ENCODE data around the gene SNX30. TPM values are rescaled to one million over a fixed set of nuclear protein-coding genes. Genes with fewer than 3 reads are reported as not detected.

SNX30 gene
- total RNA-seq, 2 experiments from 2014 or later = 3.8 to 3.9 TPM

DNA sequence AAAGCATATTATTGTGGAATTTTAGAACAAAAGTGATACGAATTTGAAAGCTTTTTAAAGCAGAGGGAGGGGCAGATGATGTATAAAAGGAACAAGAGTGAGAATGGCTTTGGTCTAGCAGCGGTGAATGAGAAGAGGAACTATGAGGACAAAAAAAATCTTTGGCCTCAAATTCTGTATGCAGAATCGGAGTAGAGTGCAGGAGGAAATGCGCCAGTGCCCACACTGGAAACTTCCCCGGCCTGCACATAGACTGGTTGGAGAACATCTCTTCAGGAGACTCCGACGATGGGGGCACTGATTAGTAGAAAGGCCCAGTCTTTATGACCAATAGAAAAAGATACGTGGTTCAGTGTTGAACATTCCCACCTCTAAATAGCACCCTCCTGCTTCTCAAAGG lies 88.8 kb downstream of the SNX30 start:
- intact Hi-C loops (cut with micrococcal nuclease) = no loop called here
- DNase-seq = no peak
- H3K9me3 Mint-ChIP-seq = no peaks in the 10 kb centered on the region
- no peaks in the 10 kb centered on the region for H3K27me3 Mint-ChIP-seq
- no peaks in the 10 kb centered on the region for H3K36me3 Mint-ChIP-seq (ENCODE audit: low read depth)
- H3K27ac Mint-ChIP-seq = no peak overlapping the region
- ChIA-PET POLR2A (interaction anchor here (0.7 kb wide), 1 partner anchor 454 kb away, joined by 4 read pairs; no protein-coding TSS in a partner anchor), CTCF (interaction anchor here (1.0 kb wide), 1 partner anchor 75 kb away, joined by 3 read pairs; no protein-coding TSS in a partner anchor)
- TF ChIP-seq, protein P1, sequence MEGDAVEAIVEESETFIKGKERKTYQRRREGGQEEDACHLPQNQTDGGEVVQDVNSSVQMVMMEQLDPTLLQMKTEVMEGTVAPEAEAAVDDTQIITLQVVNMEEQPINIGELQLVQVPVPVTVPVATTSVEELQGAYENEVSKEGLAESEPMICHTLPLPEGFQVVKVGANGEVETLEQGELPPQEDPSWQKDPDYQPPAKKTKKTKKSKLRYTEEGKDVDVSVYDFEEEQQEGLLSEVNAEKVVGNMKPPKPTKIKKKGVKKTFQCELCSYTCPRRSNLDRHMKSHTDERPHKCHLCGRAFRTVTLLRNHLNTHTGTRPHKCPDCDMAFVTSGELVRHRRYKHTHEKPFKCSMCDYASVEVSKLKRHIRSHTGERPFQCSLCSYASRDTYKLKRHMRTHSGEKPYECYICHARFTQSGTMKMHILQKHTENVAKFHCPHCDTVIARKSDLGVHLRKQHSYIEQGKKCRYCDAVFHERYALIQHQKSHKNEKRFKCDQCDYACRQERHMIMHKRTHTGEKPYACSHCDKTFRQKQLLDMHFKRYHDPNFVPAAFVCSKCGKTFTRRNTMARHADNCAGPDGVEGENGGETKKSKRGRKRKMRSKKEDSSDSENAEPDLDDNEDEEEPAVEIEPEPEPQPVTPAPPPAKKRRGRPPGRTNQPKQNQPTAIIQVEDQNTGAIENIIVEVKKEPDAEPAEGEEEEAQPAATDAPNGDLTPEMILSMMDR (IDR thresholded peaks at IDR 0.05) = no peak
- ATAC-seq = no peak
- no peak overlapping the region for H3K4me3 Mint-ChIP-seq
- H3K4me1 Mint-ChIP-seq (ENCODE audit: low read depth) = no peaks in the 10 kb centered on the region

DNA sequence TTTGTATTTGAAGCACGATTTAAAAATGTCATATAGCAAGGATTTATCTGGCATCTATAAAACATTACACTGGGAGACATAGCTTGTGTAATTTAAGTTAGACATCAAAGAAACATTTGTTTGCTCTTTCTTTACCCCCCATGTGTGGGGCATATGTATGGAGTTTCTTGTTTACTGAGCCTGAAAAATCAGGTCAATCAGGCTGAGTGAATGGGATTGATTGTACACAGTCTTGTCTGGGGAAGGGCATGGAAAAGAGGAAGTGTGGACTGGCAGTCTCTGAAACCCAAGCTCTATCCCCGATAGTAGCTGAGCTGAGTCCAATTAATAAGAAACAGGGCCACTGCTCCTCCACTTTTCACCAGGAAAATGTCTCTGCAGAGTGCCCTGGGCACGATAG lies 90.7 kb downstream of the SNX30 start:
- no peak for ATAC-seq
- Mint-ChIP-seq H3K9me3 (no peaks in the 10 kb centered on the region), H3K27ac (no peak overlapping the region), H3K4me1 (ENCODE audit: low read depth) (peaks cover 10% of the 10 kb centered on the region), H3K4me3 (no peak overlapping the region), H3K36me3 (ENCODE audit: low read depth) (no peaks in the 10 kb centered on the region), H3K27me3 (no peaks in the 10 kb centered on the region)
- intact Hi-C loops (cut with micrococcal nuclease) = loop anchor here (5.0 kb wide), 1 partner anchor 61 kb away; no protein-coding TSS in a partner anchor
- POLR2A ChIA-PET = no interaction called here
- no peak for DNase-seq
- TF ChIP-seq, protein P1 (IDR thresholded peaks at IDR 0.05) = no peak
- CTCF ChIA-PET = interaction anchor here (1.7 to 6.3 kb wide), 2 partner anchors 18 to 62 kb away, joined by 3 to 89 read pairs; no protein-coding TSS in a partner anchor

DNA sequence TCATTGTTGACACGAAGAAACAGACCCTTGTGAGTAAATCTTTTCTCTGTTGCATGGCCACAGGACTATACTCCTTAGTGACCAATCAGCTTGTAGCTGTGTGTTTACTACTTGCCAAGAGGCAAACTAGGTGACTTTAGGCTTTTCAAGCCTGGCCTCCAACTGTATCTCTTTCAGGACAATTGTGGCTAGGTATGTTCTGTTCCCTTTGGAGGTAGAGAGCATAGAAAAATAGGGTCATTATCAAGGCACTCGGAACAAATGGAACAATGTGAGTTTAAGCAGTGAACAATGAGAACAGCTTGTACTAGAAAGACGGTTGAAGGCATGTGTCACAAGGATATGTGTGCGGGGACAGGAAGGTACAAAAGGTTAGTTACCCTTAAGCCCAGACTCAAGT lies 92.0 kb downstream of the SNX30 start:
- DNase-seq (no peak), ATAC-seq (no peak)
- H3K4me3 Mint-ChIP-seq = no peak overlapping the region
- no peak overlapping the region for H3K27ac Mint-ChIP-seq
- no peaks in the 10 kb centered on the region for H3K9me3 Mint-ChIP-seq
- peaks cover 10% of the 10 kb centered on the region for H3K4me1 Mint-ChIP-seq (ENCODE audit: low read depth)
- CTCF ChIA-PET = interaction anchor here (1.7 to 6.3 kb wide), 2 partner anchors 19 to 61 kb away, joined by 3 to 89 read pairs; no protein-coding TSS in a partner anchor
- POLR2A ChIA-PET = no interaction called here
- H3K36me3 Mint-ChIP-seq (ENCODE audit: low read depth) = no peaks in the 10 kb centered on the region
- TF ChIP-seq, protein P1 (IDR thresholded peaks at IDR 0.05) = no peak
- no peaks in the 10 kb centered on the region for H3K27me3 Mint-ChIP-seq
- intact Hi-C loops (cut with micrococcal nuclease) = loop anchor here (5.0 kb wide), 1 partner anchor 60 kb away; no protein-coding TSS in a partner anchor

DNA sequence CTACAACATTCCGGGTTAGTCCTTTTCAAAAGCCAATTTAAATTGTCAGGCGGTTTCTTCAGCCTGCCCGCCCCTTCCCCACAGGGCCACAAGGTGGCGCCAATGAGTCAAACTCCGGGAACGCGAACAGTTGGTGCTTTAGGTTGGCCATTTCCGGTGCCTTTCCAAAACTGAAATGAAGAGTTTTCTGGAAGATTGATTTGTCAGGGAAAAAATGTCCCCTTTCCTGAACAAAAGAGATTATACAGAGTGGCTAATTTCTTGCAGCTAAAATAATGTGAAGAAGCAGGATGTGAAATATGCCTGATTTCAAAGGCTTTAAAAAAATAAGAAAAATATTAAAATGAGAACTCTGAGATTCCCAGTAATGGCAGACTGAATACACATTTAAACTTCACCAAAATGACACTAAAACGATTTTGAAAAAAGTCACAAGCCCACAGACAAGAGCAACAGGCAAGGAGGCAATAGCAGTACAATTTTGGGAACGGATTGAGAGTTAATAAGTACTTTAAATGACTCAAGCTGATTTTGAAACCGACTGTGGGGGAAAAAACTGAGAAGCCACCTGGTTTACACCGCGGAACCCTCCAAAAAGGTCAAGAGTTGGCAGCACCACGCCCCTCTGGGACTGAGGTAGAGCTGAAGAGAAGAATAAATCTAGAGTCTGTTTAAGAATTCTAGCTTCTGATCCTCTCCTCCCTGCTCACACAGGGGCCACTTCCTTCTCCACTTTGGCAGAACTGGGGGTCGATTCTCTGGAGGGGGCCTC lies 94.4 kb downstream of the SNX30 start:
- no peak overlapping the region for H3K27ac Mint-ChIP-seq
- ATAC-seq = peak; percentile 77
- H3K4me3 Mint-ChIP-seq = no peak overlapping the region
- H3K27me3 Mint-ChIP-seq = no peaks in the 10 kb centered on the region
- intact Hi-C loops (cut with micrococcal nuclease) = loop anchor here (5.0 kb wide), 1 partner anchor 57 kb away; no protein-coding TSS in a partner anchor
- CTCF ChIA-PET = interaction anchor here (0.9 to 6.3 kb wide), 24 partner anchors 9 to 298 kb away, joined by 3 to 89 read pairs (median 4); no protein-coding TSS in a partner anchor
- H3K36me3 Mint-ChIP-seq (ENCODE audit: low read depth) = no peaks in the 10 kb centered on the region
- H3K4me1 Mint-ChIP-seq (ENCODE audit: low read depth) = peaks cover 10% of the 10 kb centered on the region
- H3K9me3 Mint-ChIP-seq = no peaks in the 10 kb centered on the region
- TF ChIP-seq, protein P1 (IDR thresholded peaks at IDR 0.05) = peak; percentile 99
- DNase-seq = peak; percentile 85
- POLR2A ChIA-PET = interaction anchor here (0.8 to 1.3 kb wide), 2 partner anchors 12 to 58 kb away, joined by 3 read pairs; no protein-coding TSS in a partner anchor

All from activated CD8-positive, alpha-beta T cell treated with anti-CD3 and anti-CD28 coated beads for 36 hours (primary cell).